ENCODE measurements around the gene PTPN3. TPM values are rescaled to one million over a fixed set of nuclear protein-coding genes. Genes with fewer than 3 reads are reported as not detected.
A peak's percentile ranks its signal among the peaks of the same experiment; 100 is the strongest.

The PTPN3 gene
- total and polyA plus RNA-seq, 10 of the 15 experiments (the other 5 are each of a cell fraction or from before 2014, with no cell fraction given): 0.18 to 1.3 (median 0.39) TPM

- no peaks in the 10 kb centered on the region for H3K9me3 ChIP-seq (replicated peaks; ENCODE audit: control insufficient read depth, insufficient read depth, low read length)
- no peak overlapping the region for H2AFZ ChIP-seq (ENCODE audit: control insufficient read depth, low read depth, low read length)
- no TSS peak for BruUV-seq (replicated peaks)
- RAD21 ChIA-PET (ENCODE audit: unreplicated experiment): no interaction called here
- SMC1A ChIA-PET (ENCODE audit: uncharacterized antibody, unreplicated experiment): interaction anchor here (1.4 to 1.8 kb wide), 2 partner anchors 47 to 123 kb away, joined by 3 to 4 read pairs; no protein-coding TSS in a partner anchor
- POLR2A ChIA-PET: no interaction called here
- no peak overlapping the region for H3K4me2 ChIP-seq (ENCODE audit: control insufficient read depth, insufficient read depth)
- H3K27ac ChIP-seq (ENCODE audit: control insufficient read depth, insufficient read depth): no peak overlapping the region
- H3K9ac ChIP-seq (ENCODE audit: control insufficient read depth, insufficient read depth, low read length): no peak overlapping the region
- H4K20me1 ChIP-seq (ENCODE audit: control insufficient read depth, insufficient read depth): no peaks in the 10 kb centered on the region
- H3K4me1 ChIP-seq (ENCODE audit: control insufficient read depth, insufficient read depth, low read length): no peaks in the 10 kb centered on the region
- ATAC-seq: peak; percentile 44
- 5% methylated on average over 3 of the region's 3 CpGs for WGBS (ENCODE audit: insufficient coverage, insufficient replicate concordance, low lambda C conversion rate, missing lambda C conversion rate)
- no peak for TF ChIP-seq GATAD2B (conservative IDR thresholded peaks at IDR 0.05; ENCODE audit: low read depth)
- no peak for TF ChIP-seq ETV6 (conservative IDR thresholded peaks at IDR 0.05 in 1 of 2, IDR thresholded peaks at IDR 0.05 in 1 of 2; ENCODE audit: borderline replicate concordance in 1 of 2, low read depth in 1 of 2)
- TF ChIP-seq CHD1 (IDR thresholded peaks at IDR 0.05; ENCODE audit: low read depth, low read length): no peak
- TF ChIP-seq ZBTB40 (IDR thresholded peaks at IDR 0.05; ENCODE audit: borderline replicate concordance): no peak
- TF ChIP-seq, protein P1, sequence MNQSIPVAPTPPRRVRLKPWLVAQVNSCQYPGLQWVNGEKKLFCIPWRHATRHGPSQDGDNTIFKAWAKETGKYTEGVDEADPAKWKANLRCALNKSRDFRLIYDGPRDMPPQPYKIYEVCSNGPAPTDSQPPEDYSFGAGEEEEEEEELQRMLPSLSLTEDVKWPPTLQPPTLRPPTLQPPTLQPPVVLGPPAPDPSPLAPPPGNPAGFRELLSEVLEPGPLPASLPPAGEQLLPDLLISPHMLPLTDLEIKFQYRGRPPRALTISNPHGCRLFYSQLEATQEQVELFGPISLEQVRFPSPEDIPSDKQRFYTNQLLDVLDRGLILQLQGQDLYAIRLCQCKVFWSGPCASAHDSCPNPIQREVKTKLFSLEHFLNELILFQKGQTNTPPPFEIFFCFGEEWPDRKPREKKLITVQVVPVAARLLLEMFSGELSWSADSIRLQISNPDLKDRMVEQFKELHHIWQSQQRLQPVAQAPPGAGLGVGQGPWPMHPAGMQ (IDR thresholded peaks at IDR 0.05; ENCODE audit: borderline replicate concordance): no peak
- no peak for TF ChIP-seq NR2F1 (conservative IDR thresholded peaks at IDR 0.05)
- no peak for TF ChIP-seq RAD21 (IDR thresholded peaks at IDR 0.05; ENCODE audit: insufficient read depth, low read depth, low read length)
- no peak for TF ChIP-seq POLR2AphosphoS2 (IDR thresholded peaks at IDR 0.05; ENCODE audit: low read depth, low read length)
- TF ChIP-seq RUNX3 (IDR thresholded peaks at IDR 0.05; ENCODE audit: low read length): peak; percentile 22; the same call in 1 of the 2 replicates
- TF ChIP-seq ATF7 (IDR thresholded peaks at IDR 0.05; ENCODE audit: low read depth): peak; percentile 37; the same call in 1 of the 2 replicates
- no peak for TF ChIP-seq SREBF2 (IDR thresholded peaks at IDR 0.05; ENCODE audit: low read length)
- CTCF ChIA-PET: interaction anchor here (0.6 to 1.5 kb wide), 2 partner anchors 64 to 393 kb away, joined by 3 read pairs; no protein-coding TSS in a partner anchor
- intact Hi-C loops (cut with micrococcal nuclease; ENCODE audit: unreplicated experiment): no loop called here
- in situ Hi-C loops (cut with MboI): no loop called here
- no peak overlapping the region for H3K4me3 ChIP-seq
- FAIRE-seq: no peak
- no peaks in the 10 kb centered on the region for H3K79me2 ChIP-seq (ENCODE audit: control insufficient read depth, insufficient read depth, low read length)
- H3K36me3 ChIP-seq (ENCODE audit: control insufficient read depth in 2 of 2, insufficient read depth in 2 of 2, low read length in 1 of 2): no peaks in the 10 kb centered on the region
- no peak for DNase-seq (ENCODE audit: low read depth, low spot score)
- no peaks in the 10 kb centered on the region; a peak in 1 of 4 replicates for H3K27me3 ChIP-seq (replicated peaks in 1 of 2; ENCODE audit: control insufficient read depth in 2 of 2, insufficient read depth in 2 of 2, low read length in 1 of 2)
These were observed 151.2 kb downstream of the PTPN3 start for GRCh38 chr9:109346904-109347303.

Measured in GM12878 (cell line).